Keratinocyte (primary cell): ENCODE data around the gene CYP46A1. TPM values are rescaled to one million over a fixed set of nuclear protein-coding genes. Genes with fewer than 3 reads are reported as not detected.

ENCODE experiments used
- DNase-seq: peaks from one replicate; pipeline ENCODE4 v3.0.0-alpha.2; 2011; ENCODE audit warnings: low read depth, missing footprints, low spot score
- FAIRE-seq: peaks from 2 replicates; lab custom pipeline; 2011; peaks lifted over from hg19 to GRCh38; lab: Jason Lieb, UNC
- H2AFZ ChIP-seq: 2 replicates; pipeline ENCODE4 v1.6.0; 2012; ENCODE audit warnings: low read length, control low read depth, inconsistent platforms; ENCODE audit not compliant: control insufficient read depth
- H3K27ac ChIP-seq: 2 replicates; pipeline ENCODE4 v1.5.1; 2011; ENCODE audit warnings: low read length; ENCODE audit not compliant: control insufficient read depth, insufficient read depth
- H3K27me3 ChIP-seq: 3 replicates; pipeline ENCODE4 v1.6.0; 2011; ENCODE audit warnings: low read length; ENCODE audit not compliant: control insufficient read depth, insufficient read depth; ENCODE audit errors: extremely low read depth
- H3K36me3 ChIP-seq, 2 experiments: 2 replicates in 1 of 2; 3 replicates in 1 of 2; pipeline ENCODE4 v1.5.1; 2011; ENCODE audit warnings: low read length in 2 of 2, mild to moderate bottlenecking in 1 of 2; ENCODE audit not compliant: control insufficient read depth in 2 of 2, insufficient read depth in 2 of 2; ENCODE audit errors: extremely low read depth in 1 of 2
- H3K4me1 ChIP-seq: 3 replicates; pipeline ENCODE4 v1.5.1; 2011; ENCODE audit warnings: low read length; ENCODE audit not compliant: control insufficient read depth, insufficient read depth; ENCODE audit errors: extremely low read depth
- H3K4me2 ChIP-seq: 3 replicates; pipeline ENCODE4 v1.6.0; 2011; ENCODE audit warnings: low read depth, low read length; ENCODE audit not compliant: control insufficient read depth, insufficient read depth; ENCODE audit errors: extremely low read depth
- H3K4me3 ChIP-seq, 3 experiments: fragments of 200-600 bp in 1 of 3; sonication (generic) in 1 of 3; 2 replicates in 2 of 3; 3 replicates in 1 of 3; pipeline ENCODE4 v1.5.1; 2011 to 2016; ENCODE audit warnings: low read length in 3 of 3, mild to moderate bottlenecking in 3 of 3, control low read depth in 2 of 3, inconsistent platforms in 1 of 3, low read depth in 1 of 3, mixed read lengths in 1 of 3, mixed run types in 1 of 3, moderate library complexity in 1 of 3; ENCODE audit not compliant: control insufficient read depth in 2 of 3, insufficient read depth in 2 of 3; ENCODE audit errors: extremely low read depth in 1 of 3
- H3K79me2 ChIP-seq: 2 replicates; pipeline ENCODE4 v1.6.0; 2012; ENCODE audit warnings: low read length; ENCODE audit not compliant: control insufficient read depth, insufficient read depth
- H3K9ac ChIP-seq: 3 replicates; pipeline ENCODE4 v1.6.0; 2011; ENCODE audit warnings: low read length; ENCODE audit not compliant: control insufficient read depth, insufficient read depth; ENCODE audit errors: extremely low read depth
- H3K9me1 ChIP-seq: 3 replicates; pipeline ENCODE4 v1.6.0; 2011; ENCODE audit warnings: low read length; ENCODE audit not compliant: control insufficient read depth, insufficient read depth; ENCODE audit errors: extremely low read depth
- H3K9me3 ChIP-seq: 2 replicates; pipeline ENCODE4 v1.5.1; 2012; ENCODE audit warnings: low read depth, low read length; ENCODE audit not compliant: control insufficient read depth
- H4K20me1 ChIP-seq: 3 replicates; pipeline ENCODE4 v1.6.0; 2011; ENCODE audit warnings: low read length; ENCODE audit not compliant: control insufficient read depth, insufficient read depth; ENCODE audit errors: extremely low read depth
- CTCF ChIP-seq, 3 experiments: IDR thresholded peaks in 1 of 3; conservative IDR thresholded peaks in 1 of 3; optimal IDR thresholded peaks in 1 of 3; 2 replicates in 2 of 3; 3 replicates in 1 of 3; pipeline versions ENCODE3 to v1.5.1; 2011; ENCODE audit warnings: low read length in 3 of 3, mild to moderate bottlenecking in 3 of 3, moderate library complexity in 2 of 3, control low read depth in 1 of 3, inconsistent platforms in 1 of 3; ENCODE audit not compliant: insufficient read depth in 2 of 3; ENCODE audit errors: extremely low read depth in 1 of 3
- EZH2 ChIP-seq: IDR thresholded peaks from one replicate; pipeline ENCODE4 v1.6.1; 2012; ENCODE audit warnings: inconsistent platforms, mild to moderate bottlenecking, low read length, moderate library complexity
- dilution Hi-C: fragments of 300-500 bp; cut with MboI; formaldehyde crosslinking; loops from one replicate; pipeline ENCODE4 v1.7.0; 2020; ENCODE audit warnings: low sequenced_read_pairs; ENCODE audit not compliant: extremely low pct_ligation_motif_present
- polyA plus RNA-seq, 5 experiments: library from polyadenylated mRNA; depleted of rRNA in 3 of 5; stranded (reverse) in 3 of 5; stranded (forward) in 1 of 5; unstranded in 1 of 5; fragments of >200 nt; gene quantifications; 1 replicate in 1 of 5; 2 replicates in 3 of 5; 3 replicates in 1 of 5; pipeline versions ENCODE4 v1.2.1 to v1.2.3, GENCODE V29; 2011 to 2012; ENCODE audit warnings: missing spikeins in 2 of 5, low read depth in 1 of 5, low replicate concordance in 1 of 5

The CYP46A1 gene
- polyA plus RNA-seq, 1 donor (not counting 4 experiments of a cell fraction or from before 2014, with no cell fraction given), result 0.01 TPM

DNA sequence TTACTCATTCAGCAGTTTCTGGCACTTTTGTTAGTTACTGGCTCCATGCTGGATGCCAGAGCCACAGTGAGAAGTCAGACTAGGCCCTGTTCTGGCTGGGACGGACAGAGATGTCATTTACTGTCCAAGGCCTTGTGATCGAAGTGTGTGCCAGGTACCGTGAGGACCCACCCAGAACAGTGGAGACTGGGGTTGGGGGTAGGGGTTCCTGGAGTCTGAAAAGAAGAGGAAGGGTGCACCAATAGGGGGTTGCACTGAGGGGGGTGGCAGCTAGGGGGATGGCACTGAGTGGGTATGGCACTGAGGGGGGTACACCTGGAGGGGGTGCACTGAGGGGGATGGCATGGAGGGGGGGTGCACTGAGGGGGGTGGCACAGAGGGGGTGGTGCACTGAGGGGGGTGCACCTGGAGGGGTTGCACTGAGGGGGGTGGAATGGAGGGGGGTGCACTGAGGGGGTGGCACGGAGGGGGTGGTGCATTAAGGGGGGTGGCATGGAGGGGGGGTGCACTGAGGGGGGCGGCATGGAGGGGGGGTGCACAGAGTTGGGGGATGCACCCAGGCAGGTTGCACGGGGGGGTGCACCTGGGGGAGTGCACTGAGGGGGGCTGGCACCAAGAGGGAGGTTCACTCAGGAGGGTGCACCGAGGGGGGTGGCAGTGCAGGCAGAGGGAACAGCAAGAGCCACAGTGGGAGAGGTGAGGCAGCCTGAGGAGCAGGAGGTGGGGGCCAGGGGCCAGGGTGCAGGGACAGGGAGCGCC, 10.6 kb upstream of the CYP46A1 start:
- dilution Hi-C loops, result no loop called here
- no peaks in the 10 kb centered on the region for H4K20me1 ChIP-seq
- FAIRE-seq (no peak), DNase-seq (no peak)
- no peak overlapping the region for H2AFZ ChIP-seq
- H3K4me3 ChIP-seq, result no peak overlapping the region
- TF ChIP-seq EZH2 (no peak), CTCF (optimal IDR thresholded peaks at IDR 0.05 in 1 of 3, IDR thresholded peaks at IDR 0.05 in 1 of 3, conservative IDR thresholded peaks at IDR 0.05 in 1 of 3; ENCODE audit: extremely low read depth in 1 of 3, insufficient read depth in 2 of 3, low read length in 3 of 3) (no peak)
- no peaks in the 10 kb centered on the region for H3K79me2 ChIP-seq
- no peaks in the 10 kb centered on the region for H3K9me1 ChIP-seq
- no peaks in the 10 kb centered on the region for H3K4me1 ChIP-seq
- H3K4me2 ChIP-seq, result no peak overlapping the region
- peaks cover 9% of the 10 kb centered on the region for H3K9me3 ChIP-seq
- peaks cover 37% of the 10 kb centered on the region for H3K27me3 ChIP-seq
- H3K36me3 ChIP-seq, result no peaks in the 10 kb centered on the region
- H3K9ac ChIP-seq, result no peak overlapping the region
- H3K27ac ChIP-seq, result no peak overlapping the region

GRCh38 chr14:99674064-99674650, 9.9 kb upstream of the CYP46A1 start:
- Histone ChIP-seq H2AFZ (no peak overlapping the region), H3K79me2 (no peaks in the 10 kb centered on the region), H3K4me3 (no peak overlapping the region), H3K9ac (no peak overlapping the region), H4K20me1 (no peaks in the 10 kb centered on the region), H3K27ac (no peak overlapping the region), H3K9me3 (peaks cover 9% of the 10 kb centered on the region), H3K9me1 (no peaks in the 10 kb centered on the region), H3K36me3 (no peaks in the 10 kb centered on the region), H3K4me2 (no peak overlapping the region), H3K4me1 (no peaks in the 10 kb centered on the region), H3K27me3 (peaks cover 37% of the 10 kb centered on the region)
- FAIRE-seq (no peak), DNase-seq (no peak)
- dilution Hi-C loops, result no loop called here
- no peak for TF ChIP-seq CTCF (optimal IDR thresholded peaks at IDR 0.05 in 1 of 3, IDR thresholded peaks at IDR 0.05 in 1 of 3, conservative IDR thresholded peaks at IDR 0.05 in 1 of 3; ENCODE audit: extremely low read depth in 1 of 3, insufficient read depth in 2 of 3, low read length in 3 of 3)
- TF ChIP-seq EZH2, result no peak
